Fibroblast of skin of abdomen (primary cell): ENCODE measurements around the gene CIB4. TPM values are rescaled to one million over a fixed set of nuclear protein-coding genes. Genes with fewer than 3 reads are reported as not detected.

ENCODE experiments used
- DNase-seq: peaks from one replicate; pipeline ENCODE4 v3.0.0-alpha.2; 2013
- polyA plus RNA-seq, 2 experiments: library from polyadenylated mRNA; unstranded; fragments of 120-200 nt; gene quantifications; one replicate each; pipeline ENCODE4 v1.2.1, GENCODE V29; 2013; ENCODE audit not compliant: insufficient read length in 2 of 2

CIB4 gene
- not detected for polyA plus RNA-seq (2013, experiment 1 of 2; ENCODE audit: insufficient read length)
- polyA plus RNA-seq (2013, experiment 2 of 2; ENCODE audit: insufficient read length) = not detected

DNA sequence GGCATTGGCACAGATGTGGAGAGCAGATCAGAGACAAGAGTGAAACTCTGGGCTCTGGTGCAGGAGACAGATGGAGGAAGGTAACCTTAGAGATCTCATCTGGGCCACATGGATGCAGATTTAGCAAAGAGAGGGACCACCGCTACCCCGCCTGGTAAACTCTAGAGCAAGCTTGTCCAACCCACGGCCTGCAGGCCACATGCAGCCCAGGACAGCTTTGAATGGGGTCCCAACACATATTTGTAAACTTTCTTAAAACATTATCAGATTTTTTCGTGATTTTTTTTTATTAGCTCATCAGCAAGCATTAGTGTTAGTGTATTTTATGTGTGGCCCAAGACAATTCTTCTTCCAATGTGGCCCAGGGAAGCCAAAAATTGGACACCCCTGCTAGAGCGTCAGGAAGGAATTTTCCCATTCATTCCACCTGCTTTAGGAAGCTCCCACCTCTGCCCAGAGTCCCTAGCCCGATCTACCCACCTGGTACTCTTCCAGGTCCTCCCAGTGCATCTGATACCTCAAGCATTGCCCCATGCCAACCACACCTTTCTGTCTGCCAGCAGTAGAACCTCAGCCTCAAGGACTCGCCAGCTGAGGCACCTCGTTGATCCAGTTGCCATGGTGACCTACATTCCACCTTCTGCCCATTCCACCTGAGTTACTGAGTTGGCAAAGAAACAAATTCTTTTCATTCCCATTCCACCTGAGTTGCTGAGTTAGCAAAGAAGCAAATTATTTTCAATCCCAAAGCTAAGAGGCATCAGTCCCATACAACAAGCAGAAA lies at the start of gene CIB4:
TSS of gene CIB4 (minus strand) at position 586 of the 784 bp plus-strand sequence. CDS start at position 534, 52 bp downstream.
- DNase-seq = no peak

DNA sequence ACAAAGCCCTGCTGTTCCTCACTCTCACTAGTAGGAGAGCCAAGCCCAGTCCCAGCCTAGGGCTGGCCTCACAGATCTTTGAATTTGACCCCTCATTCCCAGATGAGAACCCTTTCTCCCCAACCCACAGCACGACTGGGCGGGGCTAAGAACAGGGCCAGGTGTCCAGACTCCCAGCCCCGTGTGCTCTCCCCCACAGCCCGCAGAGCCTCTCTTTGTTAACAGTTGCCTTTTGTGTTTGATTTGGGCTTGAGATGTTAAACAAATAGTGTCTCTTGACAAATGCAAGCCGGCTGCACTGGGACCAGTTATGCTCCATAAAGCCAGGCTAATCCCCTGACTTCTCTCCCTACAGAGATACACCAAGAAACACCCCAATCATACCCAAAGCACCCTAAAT lies 46.6 kb upstream of the CIB4 start:
- no peak for DNase-seq

DNA sequence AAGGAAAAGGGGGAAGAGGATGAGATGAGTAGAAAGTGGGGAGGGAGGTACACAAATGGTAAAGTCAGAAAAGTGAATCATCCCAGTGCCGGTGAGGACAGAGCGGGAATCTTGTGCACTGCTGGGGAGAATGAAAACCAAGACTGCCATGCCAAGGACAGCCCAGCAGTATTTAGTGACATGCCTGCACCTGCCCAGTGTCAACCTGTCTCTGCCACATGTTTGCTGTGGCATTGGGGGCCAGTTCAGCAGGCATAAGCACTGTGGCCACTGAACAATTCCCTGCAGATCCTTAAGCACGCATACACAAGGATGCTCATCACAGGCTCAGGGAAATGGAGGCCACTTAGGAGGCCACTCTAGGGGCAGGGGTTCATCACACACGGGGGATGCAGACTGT lies 46.2 kb upstream of the CIB4 start:
- no peak for DNase-seq

DNA sequence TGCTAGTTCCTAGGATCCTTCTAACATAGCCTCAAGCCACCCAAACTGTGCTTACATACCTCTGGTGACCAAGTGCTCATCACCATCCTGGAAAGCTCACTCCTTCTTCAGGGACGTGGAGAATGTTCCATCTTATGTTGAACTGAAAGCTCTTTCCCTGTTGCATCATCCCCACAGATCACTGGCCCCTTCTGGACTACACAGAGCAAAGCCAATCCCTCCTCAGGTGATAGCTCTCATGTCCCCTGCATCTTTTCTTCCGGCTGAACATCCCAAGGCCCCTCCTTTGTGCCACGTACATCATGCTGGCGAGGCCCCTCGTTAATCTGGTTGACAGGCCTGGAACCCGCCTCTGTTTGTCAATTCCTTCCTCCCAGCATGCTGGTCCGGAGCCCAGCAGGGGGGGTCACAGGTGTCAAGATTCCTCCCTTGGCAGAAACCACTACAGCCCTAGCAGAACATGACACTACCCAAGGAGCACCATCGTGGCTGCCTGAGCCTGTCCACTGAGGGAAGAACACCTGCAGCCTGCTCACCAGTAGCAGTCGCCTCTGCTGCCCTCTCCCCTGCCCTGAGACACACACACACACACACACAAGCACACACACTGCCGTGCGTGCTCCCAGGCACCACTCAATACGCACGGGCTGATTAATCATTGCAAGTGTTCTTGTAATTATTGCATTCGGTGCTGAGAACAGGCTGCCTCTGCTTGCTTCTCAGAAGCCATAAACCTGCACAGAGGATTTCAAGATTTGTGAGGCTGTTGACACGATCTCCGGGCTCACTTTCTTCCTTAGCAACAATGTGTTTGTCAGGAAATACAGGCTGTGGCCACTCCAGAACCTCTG lies 45.0 kb upstream of the CIB4 start:
- no peak for DNase-seq

DNA sequence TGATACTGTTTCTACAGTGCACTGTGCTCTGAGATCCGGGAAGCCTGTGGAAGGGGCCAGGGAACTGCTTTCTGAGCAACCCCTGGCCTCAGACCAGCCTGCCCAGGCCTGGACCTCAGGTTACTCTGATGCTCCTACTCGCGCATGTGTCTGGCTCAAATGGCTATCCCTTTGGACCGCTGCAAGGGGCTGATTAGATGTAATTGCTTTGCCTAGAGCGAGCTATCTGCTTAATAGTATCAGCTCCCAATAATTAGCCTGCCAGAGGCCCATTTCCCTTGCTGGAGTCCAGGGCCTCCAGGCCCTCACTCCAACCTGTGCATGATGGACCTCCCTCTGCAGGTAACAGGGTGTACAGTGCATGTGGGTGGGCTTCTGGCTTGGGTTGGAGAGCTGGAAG lies 44.2 kb upstream of the CIB4 start:
- DNase-seq = no peak

DNA sequence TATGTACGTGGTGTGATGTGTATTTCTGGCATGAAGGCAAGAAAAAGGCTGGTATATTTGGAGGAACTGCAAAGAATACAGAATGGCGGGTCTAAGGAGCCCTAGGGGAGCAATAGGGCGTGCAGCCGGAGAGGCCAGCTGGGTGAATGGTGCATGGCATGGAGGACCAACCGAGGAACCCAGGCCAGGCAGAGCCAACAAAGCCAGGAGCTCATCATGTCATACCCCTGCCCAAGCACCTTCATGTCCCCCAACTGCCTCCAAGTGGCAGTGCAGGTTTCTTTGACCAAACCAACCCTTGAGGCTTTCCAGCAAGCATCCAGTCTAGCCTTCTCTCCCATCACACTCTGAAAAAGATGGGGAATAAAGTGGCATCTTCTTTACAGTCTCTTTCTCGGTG lies 42.4 kb upstream of the CIB4 start:
- DNase-seq = no peak

DNA sequence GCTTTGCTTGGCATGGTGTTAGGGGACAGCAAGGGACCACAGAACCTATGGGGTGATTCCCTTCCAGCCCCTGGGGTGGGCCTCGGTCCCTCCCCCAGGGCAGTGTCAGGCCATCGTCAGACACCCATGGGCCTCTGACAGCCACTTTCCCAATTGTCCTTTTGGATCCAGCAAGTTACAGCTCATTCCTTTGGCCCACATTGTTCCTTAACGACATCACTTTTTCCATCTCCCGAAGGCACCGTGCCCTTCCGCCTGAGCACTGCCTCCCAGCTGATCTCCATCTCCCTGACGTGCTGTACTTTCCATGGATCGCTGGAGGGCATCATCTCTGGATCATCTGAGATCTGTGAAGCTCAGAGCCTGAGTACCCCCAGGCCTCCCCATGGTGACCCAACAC lies 41.0 kb upstream of the CIB4 start:
- no peak for DNase-seq

DNA sequence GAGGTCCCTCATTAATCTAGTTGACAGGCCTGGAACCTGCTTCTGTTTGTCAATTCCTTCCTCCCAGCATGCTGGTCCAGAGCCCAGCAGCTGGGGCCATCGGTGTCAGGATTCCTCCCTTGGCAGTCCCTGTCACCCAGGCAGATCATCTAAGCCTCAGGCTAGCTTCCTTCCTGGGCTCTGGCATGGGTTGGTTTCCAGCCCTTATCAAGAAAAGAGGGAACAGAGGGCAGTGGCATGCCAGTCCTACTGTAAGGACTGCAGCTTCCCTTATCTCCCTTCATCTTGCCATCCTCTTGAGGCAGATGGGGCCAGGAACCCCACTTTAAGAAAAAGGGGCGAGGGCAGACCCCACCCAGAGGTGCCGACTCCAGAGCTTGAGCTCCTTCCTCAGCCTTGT lies 40.5 kb upstream of the CIB4 start:
- DNase-seq = no peak

DNA sequence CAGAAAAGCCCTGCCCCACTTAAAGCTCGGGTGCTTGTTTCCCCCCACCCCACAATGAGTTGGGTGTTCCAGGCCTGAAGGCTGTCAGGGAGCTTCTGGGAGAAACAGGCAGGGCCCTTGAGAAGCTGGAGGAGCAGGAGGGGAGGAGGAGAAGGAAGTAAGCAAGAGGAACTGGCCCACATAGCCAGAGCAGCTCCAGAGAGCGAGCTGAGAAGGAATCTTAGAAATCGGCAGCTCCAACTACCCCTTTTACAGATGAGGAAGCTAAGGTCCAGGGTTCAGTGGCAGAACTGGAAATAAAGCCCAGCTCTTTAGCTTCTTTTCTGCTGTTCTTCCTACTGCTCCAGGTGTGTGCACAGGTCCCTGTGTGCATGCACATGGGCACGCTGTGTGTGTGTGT lies 38.7 kb upstream of the CIB4 start:
- DNase-seq = no peak

DNA sequence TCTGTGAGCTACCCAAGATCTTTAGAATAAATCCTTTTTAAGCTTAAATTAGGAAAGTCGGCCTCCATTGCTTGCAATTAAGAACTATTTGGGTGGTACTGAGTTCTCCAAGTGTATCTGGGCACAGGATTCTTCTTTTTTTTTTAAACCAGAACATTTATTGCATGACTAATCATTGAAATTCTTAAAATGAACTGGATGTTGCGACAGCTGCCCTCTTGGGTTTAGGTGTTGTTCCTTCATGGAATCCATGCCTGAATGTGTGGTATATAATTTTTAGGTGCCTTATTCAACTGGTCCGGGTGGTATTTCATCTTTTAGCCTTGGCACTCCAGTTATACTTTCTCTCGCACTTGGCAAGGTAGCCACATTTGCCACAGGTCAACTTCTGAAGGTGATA lies 36.9 kb upstream of the CIB4 start:
- no peak for DNase-seq

DNA sequence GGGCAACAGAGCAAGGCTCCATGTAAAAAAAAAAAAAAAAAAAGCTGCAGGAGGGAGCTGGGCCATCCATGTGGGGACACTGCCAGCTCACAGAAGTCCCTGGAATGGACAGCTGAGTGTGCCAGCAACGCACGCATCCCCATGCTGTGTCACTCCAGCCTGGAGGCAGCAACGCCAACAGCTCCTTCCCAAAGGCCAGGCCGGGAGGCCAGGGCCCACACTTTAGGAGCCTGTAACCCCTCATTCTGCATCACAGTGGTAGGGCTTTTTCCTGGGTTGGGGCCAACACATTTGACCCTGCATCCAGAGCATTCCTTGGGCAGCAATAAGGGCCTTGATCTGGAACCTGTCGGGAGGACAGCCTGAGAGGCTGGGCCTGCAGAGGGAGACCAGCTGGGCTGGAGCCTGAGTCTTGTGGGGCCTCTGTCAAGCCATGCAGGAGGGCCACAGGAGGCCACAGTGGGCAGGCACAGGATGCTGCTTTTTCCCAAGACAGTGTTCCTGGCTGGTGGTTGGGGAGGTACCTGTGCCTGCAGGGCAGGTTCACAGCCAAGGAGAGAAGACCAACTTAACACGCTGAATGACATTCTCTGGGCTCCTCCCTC lies 34.6 kb upstream of the CIB4 start:
- no peak for DNase-seq

DNA sequence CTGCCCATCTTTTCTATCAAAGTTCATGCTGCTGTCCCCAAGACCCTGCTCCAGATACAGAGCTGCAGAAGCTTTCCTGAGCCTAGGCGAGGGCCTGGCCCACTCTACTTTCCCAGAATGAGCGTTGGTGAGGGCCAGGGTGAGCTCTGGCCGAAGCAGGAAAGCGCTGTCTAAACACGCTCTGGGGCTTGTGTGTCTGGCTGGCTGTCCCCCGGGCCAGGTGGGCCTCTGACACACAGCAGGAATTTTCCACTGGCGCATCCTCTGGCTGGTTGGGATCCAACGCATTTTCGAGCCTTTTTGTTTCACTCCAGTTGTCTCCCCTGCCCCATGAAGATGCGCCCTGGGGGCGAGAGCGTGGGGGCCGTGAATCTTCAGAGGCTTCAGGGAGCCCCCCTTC lies 33.6 kb upstream of the CIB4 start:
- DNase-seq = no peak

DNA sequence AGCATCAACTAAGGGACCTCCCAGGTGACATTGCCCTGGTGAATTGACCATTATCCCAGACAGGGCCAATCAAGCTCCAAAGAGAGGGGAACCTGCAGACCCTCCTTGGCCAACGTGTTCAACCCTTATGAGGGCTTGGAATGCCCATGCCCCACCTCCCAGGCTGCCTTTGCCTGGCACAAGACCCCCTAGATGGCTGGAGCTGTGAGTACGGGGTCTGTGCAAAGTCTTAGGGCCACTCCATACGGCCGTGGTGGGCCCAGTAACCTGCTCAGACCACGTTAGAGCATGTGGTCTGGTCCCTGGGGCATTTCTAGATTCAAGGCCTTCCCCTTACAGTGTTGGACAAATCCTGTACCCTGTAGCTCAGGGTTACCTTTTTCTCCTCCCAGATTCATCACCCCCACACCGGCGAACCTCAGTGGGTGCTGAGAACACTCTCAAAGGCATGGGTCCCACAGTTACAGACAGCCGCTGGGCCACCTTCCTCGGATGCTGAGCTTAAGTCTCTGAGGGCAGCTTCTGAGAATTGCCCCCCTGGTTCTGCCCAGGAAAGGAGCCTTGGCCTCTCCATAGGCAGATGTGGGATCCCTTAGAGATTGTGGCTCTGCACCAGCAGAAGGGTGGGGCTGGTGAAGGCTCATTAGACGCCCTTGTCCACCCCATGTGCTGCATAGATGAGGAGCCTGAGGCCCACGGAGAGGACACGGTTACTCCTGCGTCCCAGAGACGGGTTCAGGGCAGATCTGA lies 33.0 kb upstream of the CIB4 start:
- no peak for DNase-seq

DNA sequence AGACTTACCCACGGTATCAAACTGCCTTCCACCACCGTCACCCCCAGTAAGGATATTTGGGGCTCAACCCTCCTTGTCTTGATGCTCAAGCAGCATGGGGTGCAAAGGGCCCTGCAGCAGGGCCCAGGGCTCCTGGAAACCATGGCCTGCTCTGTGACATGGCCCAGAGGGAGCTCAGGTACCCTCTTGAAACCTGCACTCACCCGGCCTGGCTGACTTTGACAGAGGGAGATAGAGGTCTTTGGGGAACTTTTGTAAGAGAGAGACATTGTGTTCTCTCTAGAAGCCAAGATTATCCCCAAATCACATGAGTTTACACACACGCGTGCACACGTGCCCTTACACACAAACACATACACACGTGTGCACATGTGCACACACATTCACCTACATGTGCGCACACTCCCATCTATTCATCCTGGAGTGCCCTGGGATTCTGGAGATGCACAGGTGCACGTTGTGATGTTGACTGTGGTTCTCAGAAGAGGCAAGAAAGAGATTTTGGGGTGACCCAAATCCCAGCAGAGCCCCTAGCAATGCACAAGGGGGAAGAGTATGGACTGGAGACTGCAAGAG lies 31.7 kb upstream of the CIB4 start:
- no peak for DNase-seq

DNA sequence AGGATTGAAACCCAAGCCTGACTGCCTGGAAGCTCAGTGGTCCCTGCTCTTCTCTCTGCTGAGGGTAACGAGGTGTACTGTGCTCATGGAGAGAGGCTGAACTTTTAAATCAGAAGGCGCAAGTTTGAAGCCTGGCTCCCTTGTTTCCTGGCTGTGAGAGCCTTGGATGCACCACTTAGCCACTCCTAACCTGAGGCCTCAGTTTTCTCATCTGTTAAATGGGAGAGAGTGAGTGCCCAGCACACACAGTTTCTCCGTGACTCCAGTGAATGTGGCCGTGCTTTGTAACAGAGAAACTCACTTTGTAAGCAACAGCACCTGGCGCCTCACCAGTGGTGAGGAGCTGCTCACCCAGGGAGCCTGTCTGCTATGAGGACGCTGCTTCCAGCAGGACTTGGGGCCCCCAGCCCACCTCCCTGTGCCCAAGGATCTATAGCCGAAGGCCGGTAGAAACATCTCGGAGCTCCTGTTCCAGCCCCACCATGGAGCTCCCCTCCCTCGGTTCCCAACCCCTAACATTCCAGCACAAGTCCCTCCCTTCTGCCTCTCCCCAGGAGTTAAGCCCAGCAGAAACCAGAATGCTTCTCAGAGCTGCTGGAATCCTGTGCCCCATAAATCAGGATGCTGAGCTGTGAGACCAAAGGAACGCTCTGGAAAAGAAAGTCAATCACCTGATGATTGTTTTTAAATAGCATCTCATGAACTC lies 31.1 kb upstream of the CIB4 start:
- no peak for DNase-seq

DNA sequence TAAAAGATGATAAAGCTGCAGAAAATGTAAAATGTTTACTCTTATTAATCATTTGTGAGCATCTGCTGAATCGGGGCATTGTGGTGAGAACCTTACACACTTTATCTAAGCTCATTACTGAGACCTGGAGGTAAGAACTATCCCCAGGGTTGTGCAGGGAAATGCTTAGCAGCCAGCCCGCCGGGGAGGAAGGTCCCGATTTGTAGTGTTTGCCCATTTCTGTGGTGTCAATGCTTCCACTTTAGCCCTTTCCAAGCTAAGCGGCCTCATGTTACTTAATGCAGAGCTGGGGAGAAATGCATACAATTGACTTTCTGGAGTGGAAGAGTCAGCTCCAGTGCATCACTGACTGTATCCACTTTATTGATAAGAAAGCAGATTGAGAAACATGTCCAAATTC lies 30.5 kb upstream of the CIB4 start:
- no peak for DNase-seq

DNA sequence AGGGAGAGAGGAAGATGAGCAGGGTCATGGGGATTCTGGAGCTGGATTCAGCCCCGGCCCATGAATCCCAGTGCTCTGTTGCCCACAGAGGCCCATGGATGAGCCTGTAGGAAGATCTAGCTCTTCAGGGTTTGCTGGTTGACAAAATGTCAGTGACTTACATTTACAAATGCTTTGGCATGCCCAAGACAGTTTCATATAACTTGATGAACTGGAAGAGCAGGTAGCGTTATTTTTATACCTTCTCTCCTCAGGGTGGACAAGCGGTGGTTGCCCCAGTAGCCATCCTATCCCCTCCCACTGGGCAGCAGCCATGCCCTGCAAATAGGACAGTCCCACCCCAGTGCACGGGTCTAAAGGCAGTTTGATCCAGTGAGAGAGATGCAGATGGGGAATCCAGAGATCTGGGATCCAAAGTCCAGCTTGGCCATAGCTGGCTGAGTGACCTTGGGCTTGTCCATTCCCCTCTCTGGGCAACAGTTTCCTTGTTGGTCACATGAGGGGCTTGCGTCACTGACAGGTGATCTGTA lies 29.8 kb upstream of the CIB4 start:
- no peak for DNase-seq

DNA sequence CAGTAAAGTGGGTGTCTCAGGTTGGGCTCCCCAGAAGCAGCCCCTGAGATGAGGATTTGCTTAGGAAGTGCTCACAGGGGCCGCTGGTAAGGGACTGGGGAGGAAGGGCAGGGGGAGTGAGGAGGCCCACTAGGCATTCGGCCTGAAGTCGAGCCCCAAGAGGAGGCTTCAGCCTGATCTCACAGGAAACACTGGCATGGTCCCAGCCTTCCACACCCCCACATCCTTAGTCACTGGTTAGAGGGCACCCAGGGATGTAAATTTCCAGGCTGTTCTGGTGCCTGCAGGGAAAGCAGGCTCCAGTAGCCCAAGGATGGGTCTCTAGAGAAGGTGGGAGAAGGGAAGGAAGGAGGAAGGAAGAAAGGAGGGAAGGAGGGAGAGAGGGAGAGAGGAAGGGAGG lies 29.0 kb upstream of the CIB4 start:
- DNase-seq = peak; percentile 8

DNA sequence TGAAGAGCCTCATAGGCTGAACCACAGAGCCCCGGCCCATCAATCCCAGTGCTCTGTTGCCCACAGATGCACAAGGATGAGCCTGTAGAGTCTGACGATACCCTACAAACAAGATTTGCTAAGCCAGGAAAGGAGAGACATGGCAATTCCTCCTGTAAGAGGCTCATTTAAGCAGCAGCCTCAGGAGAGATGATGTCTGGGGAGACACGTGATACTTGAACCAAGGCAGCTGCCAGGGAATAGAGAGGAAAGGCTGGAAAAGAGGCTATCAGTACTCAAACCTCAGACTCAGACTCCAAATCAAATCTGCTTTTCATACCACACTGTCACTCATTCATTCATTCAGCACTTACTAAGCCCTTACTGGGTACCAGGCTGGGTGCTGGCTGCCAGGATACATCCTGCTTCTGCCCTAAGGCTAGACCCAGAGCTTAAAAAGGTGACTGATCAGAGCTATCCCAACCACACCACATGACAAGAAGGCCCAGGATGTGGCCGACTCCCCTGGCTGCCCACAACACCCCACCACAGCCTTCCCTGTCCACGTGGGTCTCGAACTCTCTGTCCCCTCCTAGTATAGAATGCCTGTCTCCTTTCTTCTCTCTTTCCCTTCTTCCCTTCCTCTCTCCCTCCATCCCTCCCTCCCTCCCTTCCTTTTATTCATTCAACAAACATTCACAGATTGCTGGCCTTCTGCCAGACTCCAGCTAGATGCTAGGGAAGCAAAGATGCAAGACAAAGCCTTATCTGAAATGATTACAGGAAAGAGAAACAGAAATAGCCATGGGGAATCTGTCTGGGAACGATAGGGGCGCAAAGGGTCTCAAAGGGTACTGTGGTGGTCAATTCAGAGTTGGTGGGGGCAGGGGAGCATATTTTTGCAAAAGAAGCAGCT lies 27.9 kb upstream of the CIB4 start:
- no peak for DNase-seq

DNA sequence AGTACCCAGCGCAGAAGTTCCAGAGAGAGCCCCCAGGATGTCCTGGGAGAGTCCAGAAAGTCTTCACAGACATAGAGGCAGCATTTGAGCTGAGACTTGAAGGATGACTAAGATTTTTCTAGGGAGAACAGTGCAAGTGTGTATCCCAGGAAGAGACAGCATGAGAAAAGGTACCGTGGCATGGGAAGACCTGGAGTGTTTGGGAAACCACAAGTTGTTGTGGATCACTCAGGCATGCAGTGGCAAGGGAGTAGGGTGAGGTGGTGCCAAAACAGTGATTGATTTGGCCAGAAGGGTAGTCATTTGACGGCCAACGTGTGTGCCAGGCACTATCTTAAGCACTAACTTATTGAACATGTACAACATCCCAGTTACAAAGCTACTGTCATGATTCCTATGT lies 26.9 kb upstream of the CIB4 start:
- DNase-seq = no peak
